UCSD-AML1 (cell line): Measurements from ENCODE around the gene OR2T6.
"Not testable (repeated sequence)": the region's sequence is repeated elsewhere in the genome, so short reads cannot be mapped to it uniquely, and the experiment has no call there.

Source experiments
- DNase-seq: peaks from one replicate; lab custom pipeline; 2025; ENCODE audit not compliant: unreplicated experiment; lab: John Stamatoyannopoulos, UW

The OR2T6 gene

DNA sequence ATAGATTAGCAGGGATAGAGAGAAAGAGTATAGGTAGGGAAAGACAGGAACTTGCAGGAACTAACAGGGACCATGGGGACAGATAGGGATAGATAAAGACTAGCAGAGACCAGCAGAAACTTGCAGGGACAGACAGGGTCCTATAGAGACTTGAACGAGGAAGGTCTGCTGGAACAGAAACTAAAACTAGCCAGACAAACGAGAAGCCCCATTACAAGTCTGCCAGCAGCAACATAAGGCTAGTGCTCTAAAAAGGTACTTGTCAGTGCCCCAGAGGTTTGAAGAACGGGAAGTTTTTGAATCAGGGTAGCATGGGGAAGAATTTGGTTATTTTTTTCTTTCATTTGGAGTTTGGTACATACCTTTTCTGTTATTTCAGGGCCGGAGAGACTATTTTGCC, 56.7 kb downstream of the OR2T6 start:
- not testable (repeated sequence) for DNase-seq

DNA sequence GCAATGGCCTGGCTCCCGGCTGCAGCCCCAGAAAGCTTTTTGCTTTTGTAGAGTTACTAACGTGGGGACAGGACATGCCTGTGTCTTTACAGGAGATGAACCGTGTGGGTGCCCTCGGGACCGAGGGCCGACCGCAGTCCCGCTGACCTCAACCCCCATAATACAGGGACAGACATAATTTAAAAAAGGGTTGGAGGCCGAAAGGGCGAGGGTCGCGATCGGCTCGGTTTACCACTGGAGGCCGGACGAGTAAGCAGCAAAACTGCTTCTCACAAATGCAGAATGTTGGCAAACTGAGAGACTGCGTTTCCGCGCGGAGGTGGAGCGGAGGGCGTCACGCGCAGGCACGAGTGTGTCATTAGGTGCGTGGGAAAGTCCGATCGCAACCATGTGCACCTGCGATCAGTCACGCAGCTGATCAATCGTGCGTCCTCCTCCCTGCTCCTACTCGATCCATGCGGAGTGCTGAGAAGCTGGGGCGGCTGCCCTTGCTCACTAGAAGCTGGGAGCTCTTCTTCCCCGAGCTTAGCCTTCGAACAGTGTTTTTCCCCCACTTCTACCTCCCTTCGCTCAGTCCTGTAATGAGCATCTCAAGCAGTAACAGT, 58.4 kb downstream of the OR2T6 start:
- DNase-seq = not testable (repeated sequence)

DNA sequence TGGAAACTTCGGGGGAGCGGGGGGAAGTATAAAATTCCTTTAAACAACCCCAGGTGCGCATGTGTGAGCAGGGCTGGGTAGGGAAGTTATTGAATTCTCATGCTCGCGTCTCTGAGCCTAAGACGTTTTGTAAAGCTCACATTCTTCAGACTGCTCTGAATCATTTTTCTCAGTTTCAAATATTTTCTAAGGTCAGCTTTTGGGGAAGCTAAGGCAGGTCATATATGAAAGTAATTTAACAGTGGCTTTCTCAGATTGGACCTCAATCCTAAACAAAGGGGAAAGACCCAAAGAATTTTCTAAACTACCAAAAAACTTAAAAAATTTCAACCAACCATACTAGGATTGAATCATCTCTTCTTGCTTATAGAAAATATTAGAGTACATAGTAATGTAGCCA, 59.4 kb downstream of the OR2T6 start:
- DNase-seq = not testable (repeated sequence)

DNA sequence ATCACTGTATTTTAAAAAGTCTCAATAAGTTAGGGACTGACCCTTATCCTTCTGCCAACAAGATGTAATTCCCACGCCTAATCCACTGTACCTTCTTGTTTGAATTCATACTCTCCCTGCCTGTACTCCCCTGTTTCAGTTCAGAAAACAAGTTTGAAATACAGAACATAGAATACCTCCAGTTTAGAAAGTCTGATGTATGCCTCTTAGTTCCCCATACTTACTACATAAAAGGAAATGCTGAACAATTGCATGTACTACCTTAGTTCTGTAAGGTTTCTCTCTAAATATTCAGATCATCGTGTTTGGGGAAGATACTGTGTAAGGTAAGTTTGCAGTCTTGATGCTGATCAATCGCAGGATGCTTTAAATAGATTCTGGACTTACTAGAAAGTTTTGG, 60.8 kb downstream of the OR2T6 start:
- not testable (repeated sequence) for DNase-seq

DNA sequence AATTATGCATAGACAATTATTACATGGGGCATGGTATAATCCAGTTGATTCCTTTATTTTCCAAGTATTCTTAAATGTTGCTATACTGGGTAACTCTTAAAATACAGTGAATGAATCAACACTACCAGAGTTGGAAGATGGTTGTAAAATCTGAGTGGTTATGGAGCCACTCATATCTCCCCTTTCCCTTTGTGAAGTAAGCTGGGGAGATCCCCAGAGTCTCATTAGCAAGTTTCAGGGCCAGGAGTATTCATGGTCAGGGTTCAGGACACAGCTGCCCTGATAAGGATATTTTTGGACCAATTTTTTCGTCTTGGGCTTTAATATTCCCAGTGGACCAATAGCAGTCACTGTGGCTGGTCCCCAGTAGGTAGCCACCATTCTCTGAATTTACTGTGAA, 63.1 kb downstream of the OR2T6 start:
- DNase-seq = not testable (repeated sequence)

DNA sequence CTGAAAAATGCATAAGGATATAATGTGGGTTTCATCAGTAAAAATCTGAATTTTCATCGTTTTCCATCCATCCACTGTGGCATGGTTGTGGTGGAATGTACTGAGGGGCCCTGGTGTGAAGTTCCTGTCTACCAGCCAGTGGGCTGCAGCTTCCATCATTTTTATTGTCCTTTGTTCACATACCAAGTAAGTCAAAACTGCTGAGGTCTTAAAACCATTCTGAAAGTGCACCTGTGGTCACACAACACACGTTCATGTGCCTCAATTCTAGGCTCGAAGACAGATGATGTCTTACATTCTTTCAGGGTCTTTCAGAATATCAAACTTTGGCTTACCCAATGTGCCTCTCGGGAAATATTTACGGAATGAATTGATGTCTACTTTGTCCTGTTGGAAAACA, 63.7 kb downstream of the OR2T6 start:
- DNase-seq = not testable (repeated sequence)
